ENCODE measurements around the gene TRAPPC4. TPM values are rescaled to one million over a fixed set of nuclear protein-coding genes. Genes with fewer than 3 reads are reported as not detected.

The TRAPPC4 gene
- total and polyA plus RNA-seq, 12 donors, result 14.6 to 95.1 (median 37.5) TPM

DNA sequence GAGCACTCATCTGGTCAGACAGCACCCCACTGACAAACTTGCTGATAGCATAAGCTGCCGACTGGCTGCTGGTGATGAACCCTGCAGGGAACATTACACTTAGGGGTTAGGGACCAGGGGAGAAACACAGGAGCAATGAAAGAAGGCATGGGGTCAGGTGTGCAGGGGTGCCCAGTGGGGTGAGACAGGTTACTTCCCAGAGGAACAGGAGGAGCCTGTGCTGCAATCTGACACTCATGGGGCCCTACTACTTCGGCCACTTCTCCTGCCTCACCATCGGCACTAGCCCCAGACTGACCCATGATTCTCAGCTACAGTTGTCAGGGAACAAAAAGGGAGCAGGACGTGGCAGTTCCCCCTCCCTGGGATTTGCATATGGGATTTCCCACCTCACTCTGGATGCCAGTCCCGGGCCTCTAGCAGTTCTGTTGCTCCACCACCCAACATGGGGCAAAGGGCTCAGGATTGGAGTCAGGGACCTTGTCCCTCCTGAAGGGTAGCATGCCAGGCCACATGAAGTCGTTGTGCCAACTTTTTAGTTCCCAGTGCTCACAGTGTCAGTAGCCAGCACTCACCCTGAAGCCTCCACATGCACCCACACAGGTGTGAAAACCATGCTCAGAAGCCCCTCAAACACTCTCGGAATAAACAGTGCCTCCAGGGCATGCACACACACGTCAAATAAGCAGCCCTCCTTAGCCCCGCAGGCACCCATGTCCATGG is 9.9 kb downstream of the TRAPPC4 start:
- DNase-seq, result no peak
- peaks cover 13 to 49% (median 39%) of the 10 kb centered on the region in 9 donors for H3K4me1 ChIP-seq
- intact Hi-C loops (cut with DNase I), result no loop called here

DNA sequence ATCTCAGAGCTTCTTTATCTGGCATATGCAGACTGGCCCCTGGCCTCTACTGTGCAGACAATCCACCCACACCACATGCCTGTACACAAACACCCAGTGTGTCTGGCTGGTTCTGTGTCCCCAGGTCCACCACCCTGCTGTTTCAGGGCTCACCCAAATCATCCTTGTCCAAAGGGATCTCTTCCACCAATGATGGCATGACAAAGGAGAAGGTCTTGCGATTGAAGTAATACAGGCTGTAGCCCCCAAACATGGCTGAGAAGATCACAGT is 10.4 kb downstream of the TRAPPC4 start:
- Histone ChIP-seq H3K27ac (peak overlapping the region in 4 of 10 donors; percentile 25 to 86 (median 60)), H3K4me1 (peaks cover 13 to 47% (median 39%) of the 10 kb centered on the region in 9 donors), H3K27me3 (no peaks in the 10 kb centered on the region), H3K4me3 (peak overlapping the region in 1 of 10 donors; percentile 86), H3K9me3 (no peaks in the 10 kb centered on the region), H3K36me3 (peaks cover 0 to 39% (median 8%) of the 10 kb centered on the region in 9 donors)
- ATAC-seq (no peak), DNase-seq (no peak)
- 89 to 95% methylated on average over 1 of the region's 1 CpG for WGBS, 2 donors
- intact Hi-C loops (cut with DNase I), result no loop called here
- TF ChIP-seq, protein P1, sequence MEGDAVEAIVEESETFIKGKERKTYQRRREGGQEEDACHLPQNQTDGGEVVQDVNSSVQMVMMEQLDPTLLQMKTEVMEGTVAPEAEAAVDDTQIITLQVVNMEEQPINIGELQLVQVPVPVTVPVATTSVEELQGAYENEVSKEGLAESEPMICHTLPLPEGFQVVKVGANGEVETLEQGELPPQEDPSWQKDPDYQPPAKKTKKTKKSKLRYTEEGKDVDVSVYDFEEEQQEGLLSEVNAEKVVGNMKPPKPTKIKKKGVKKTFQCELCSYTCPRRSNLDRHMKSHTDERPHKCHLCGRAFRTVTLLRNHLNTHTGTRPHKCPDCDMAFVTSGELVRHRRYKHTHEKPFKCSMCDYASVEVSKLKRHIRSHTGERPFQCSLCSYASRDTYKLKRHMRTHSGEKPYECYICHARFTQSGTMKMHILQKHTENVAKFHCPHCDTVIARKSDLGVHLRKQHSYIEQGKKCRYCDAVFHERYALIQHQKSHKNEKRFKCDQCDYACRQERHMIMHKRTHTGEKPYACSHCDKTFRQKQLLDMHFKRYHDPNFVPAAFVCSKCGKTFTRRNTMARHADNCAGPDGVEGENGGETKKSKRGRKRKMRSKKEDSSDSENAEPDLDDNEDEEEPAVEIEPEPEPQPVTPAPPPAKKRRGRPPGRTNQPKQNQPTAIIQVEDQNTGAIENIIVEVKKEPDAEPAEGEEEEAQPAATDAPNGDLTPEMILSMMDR (IDR thresholded peaks at IDR 0.05), result no peak

More for the DNA sequence above, 9.9 kb downstream of the TRAPPC4 start:
- no peak overlapping the region for H3K4me3 ChIP-seq
- H3K27me3 ChIP-seq, result no peaks in the 10 kb centered on the region
- no peak for ATAC-seq
- H3K9me3 ChIP-seq, result no peaks in the 10 kb centered on the region
- peak overlapping the region in 4 of 10 donors; percentile 25 to 86 (median 60) for H3K27ac ChIP-seq
- 81 to 83% methylated on average over 9 of the region's 9 CpGs for WGBS, 2 donors
- peaks cover 0 to 44% (median 11%) of the 10 kb centered on the region in 9 donors for H3K36me3 ChIP-seq
- TF ChIP-seq, protein P1 (IDR thresholded peaks at IDR 0.05), result no peak

DNA sequence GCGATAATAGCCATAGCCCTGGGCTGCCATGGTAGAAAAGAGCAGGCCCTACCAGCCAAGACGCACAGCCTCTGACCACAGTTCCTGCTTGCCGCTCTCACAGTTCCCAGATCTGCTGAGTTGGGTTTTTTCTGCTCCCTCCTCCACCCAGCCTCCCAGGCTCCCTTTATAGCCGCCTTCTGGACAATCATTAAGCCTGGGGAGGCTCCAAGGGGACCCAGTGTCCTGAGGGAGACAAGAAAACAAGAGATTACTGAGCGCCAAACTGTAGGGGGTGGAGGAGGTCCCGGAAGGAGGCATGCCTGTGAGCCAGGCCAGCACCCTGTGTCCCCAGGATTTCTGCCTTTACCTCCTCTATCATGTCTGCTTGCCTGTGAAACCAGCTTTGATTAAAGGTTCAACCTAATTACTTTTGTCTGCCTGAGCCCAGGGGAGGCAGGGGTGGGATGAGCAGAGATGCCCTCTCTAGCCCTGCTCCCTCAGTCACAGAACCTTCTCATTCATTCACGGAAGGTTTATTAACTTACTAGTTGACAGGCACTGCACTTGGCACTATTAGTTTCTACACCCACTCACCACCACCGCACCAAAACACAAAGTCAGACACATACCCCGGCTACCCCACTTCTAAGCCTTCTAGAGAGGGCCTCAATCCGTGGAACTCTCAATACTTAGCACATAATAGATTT is 10.9 kb downstream of the TRAPPC4 start:
- WGBS, 2 donors, result 71 to 73% methylated on average over 10 of the region's 10 CpGs
- Histone ChIP-seq H3K36me3 (peaks cover 0 to 35% (median 3%) of the 10 kb centered on the region in 9 donors), H3K4me1 (peaks cover 11 to 42% (median 34%) of the 10 kb centered on the region in 9 donors), H3K27ac (peak overlapping the region in 8 of 10 donors; percentile 30 to 86 (median 73)), H3K27me3 (no peaks in the 10 kb centered on the region), H3K9me3 (no peaks in the 10 kb centered on the region), H3K4me3 (peak overlapping the region in 9 of 10 donors; percentile 67 to 89 (median 81))
- intact Hi-C loops (cut with DNase I), result loop anchor here in 1 of 10 donors (2.0 kb wide), 1 partner anchor 65 kb away; a partner anchor contains a TSS
- TF ChIP-seq, protein P1 (IDR thresholded peaks at IDR 0.05), result no peak
- peak in 1 of 2 donors; percentile 21 for DNase-seq
- ATAC-seq, result peak in 4 of 8 donors; percentile 1 to 19 (median 11)

DNA sequence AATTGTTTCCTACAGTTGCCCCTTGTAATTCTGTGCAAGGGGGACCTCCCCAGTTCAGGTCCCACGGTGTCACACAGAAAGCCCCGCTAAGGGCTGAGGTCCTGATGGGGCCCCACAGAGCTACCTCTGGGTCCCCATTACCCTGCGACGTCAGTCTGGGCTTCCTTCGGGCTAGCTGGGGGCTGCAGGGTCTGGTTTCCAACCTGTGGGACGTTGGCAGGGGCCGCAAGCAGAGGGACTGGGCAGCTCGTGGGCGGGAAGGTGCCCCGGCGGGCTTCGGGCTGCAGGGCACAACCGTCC is 11.4 kb downstream of the TRAPPC4 start:
- no peak for DNase-seq
- H3K27ac ChIP-seq, result peak overlapping the region in 9 of 10 donors; percentile 30 to 86 (median 73)
- ATAC-seq, result peak in 1 of 8 donors; percentile 45
- no peaks in the 10 kb centered on the region for H3K9me3 ChIP-seq
- H3K27me3 ChIP-seq, result no peaks in the 10 kb centered on the region
- TF ChIP-seq, protein P1 (IDR thresholded peaks at IDR 0.05), result no peak
- H3K36me3 ChIP-seq, result peaks cover 0 to 30% (median 0%) of the 10 kb centered on the region in 9 donors
- H3K4me3 ChIP-seq, result peak overlapping the region; percentile 67 to 89 (median 80)
- H3K4me1 ChIP-seq, result peaks cover 9 to 37% (median 29%) of the 10 kb centered on the region in 9 donors
- WGBS, 2 donors, result 7% methylated on average over 13 of the region's 13 CpGs
- intact Hi-C loops (cut with DNase I), result loop anchor here in 1 of 10 donors (2.0 kb wide), 1 partner anchor 65 kb away; a partner anchor contains a TSS

All from heart right ventricle (tissue), 16 donors.